Mesenchymal stem cell (in vitro differentiated cells and primary cell): ENCODE data around the gene FHIT.

Experiments used
- DNase-seq: peaks from one replicate; pipeline ENCODE4 v3.0.0-alpha.2; 2013
- H2AFZ ChIP-seq: one replicate; pipeline ENCODE4 v1.6.1; 2013; ENCODE audit warnings: low read depth, mild to moderate bottlenecking, control low read depth, inconsistent platforms, low read length, moderate library complexity
- H2AK5ac ChIP-seq: 2 replicates; pipeline ENCODE4 v1.6.1; 2013; ENCODE audit warnings: low read length, moderate library complexity, mild to moderate bottlenecking, inconsistent platforms; ENCODE audit not compliant: severe bottlenecking
- H2BK120ac ChIP-seq: one replicate; pipeline ENCODE4 v1.6.1; 2013; ENCODE audit warnings: low read depth, mild to moderate bottlenecking, inconsistent platforms, low read length, moderate library complexity
- H2BK12ac ChIP-seq, 2 experiments: one replicate each; pipeline ENCODE4 v1.6.1; 2013; ENCODE audit warnings: inconsistent platforms in 2 of 2, low read length in 2 of 2, mild to moderate bottlenecking in 2 of 2, moderate library complexity in 2 of 2, control low read depth in 1 of 2
- H2BK15ac ChIP-seq: one replicate; pipeline ENCODE4 v1.6.1; 2013; ENCODE audit warnings: mild to moderate bottlenecking, low read depth, inconsistent platforms; ENCODE audit not compliant: poor library complexity, severe bottlenecking
- H2BK5ac ChIP-seq: 2 replicates; pipeline ENCODE4 v1.6.1; 2013; ENCODE audit warnings: low read depth, mild to moderate bottlenecking, low read length, control low read depth, inconsistent platforms; ENCODE audit not compliant: poor library complexity, severe bottlenecking
- H3K14ac ChIP-seq, 2 experiments: one replicate each; pipeline ENCODE4 v1.6.1; 2013; ENCODE audit warnings: inconsistent platforms in 2 of 2, low read length in 2 of 2, control low read depth in 1 of 2, mild to moderate bottlenecking in 1 of 2, moderate library complexity in 1 of 2
- H3K18ac ChIP-seq, 2 experiments: one replicate each; pipeline ENCODE4 v1.6.1; 2013; ENCODE audit warnings: inconsistent platforms in 2 of 2, low read length in 2 of 2, control low read depth in 1 of 2, low read depth in 1 of 2, mild to moderate bottlenecking in 1 of 2
- H3K23ac ChIP-seq, 2 experiments: one replicate each; pipeline ENCODE4 v1.6.1; 2013; ENCODE audit warnings: inconsistent platforms in 2 of 2, low read length in 2 of 2, mild to moderate bottlenecking in 2 of 2, moderate library complexity in 2 of 2, control low read depth in 1 of 2
- H3K27ac ChIP-seq: 2 replicates; pipeline ENCODE4 v1.5.1; 2013; ENCODE audit warnings: mild to moderate bottlenecking, moderate library complexity, low read length, control low read depth, inconsistent platforms; ENCODE audit not compliant: poor library complexity, severe bottlenecking
- H3K27me3 ChIP-seq, 2 experiments: 2 replicates each; pipeline versions ENCODE4 v1.6.1 to v1.7.0; 2013; ENCODE audit warnings: low read length in 2 of 2, mild to moderate bottlenecking in 2 of 2, moderate library complexity in 2 of 2, control low read depth in 1 of 2, inconsistent platforms in 1 of 2; ENCODE audit not compliant: control insufficient read depth in 1 of 2, insufficient read depth in 1 of 2
- H3K36me3 ChIP-seq, 2 experiments: 2 replicates each; pipeline versions ENCODE4 v1.6.1 to v1.7.0; 2013; ENCODE audit warnings: low read length in 2 of 2, control low read depth in 1 of 2, inconsistent platforms in 1 of 2, low read depth in 1 of 2, mild to moderate bottlenecking in 1 of 2; ENCODE audit not compliant: insufficient read depth in 2 of 2, control insufficient read depth in 1 of 2
- H3K4ac ChIP-seq, 2 experiments: one replicate each; pipeline ENCODE4 v1.6.1; 2013; ENCODE audit warnings: inconsistent platforms in 2 of 2, low read length in 2 of 2, mild to moderate bottlenecking in 2 of 2, moderate library complexity in 2 of 2, control low read depth in 1 of 2, low read depth in 1 of 2
- H3K4me1 ChIP-seq: 2 replicates; pipeline ENCODE4 v1.6.1; 2013; ENCODE audit warnings: low read depth, low read length, control low read depth; ENCODE audit not compliant: control insufficient read depth, insufficient read depth
- H3K4me2 ChIP-seq: 2 replicates; pipeline ENCODE4 v1.6.1; 2013; ENCODE audit warnings: low read length, mild to moderate bottlenecking, inconsistent platforms; ENCODE audit not compliant: poor library complexity, severe bottlenecking
- H3K4me3 ChIP-seq, 2 experiments: 2 replicates each; pipeline versions ENCODE4 v1.5.1 to v1.7.0; 2013; ENCODE audit warnings: low read length in 2 of 2, mild to moderate bottlenecking in 2 of 2, control low read depth in 1 of 2, low read depth in 1 of 2; ENCODE audit not compliant: insufficient read depth in 1 of 2
- H3K79me1 ChIP-seq: replicated peaks from 2 replicates; pipeline ENCODE4 v1.6.1; 2013; ENCODE audit warnings: mild to moderate bottlenecking, control low read depth, low read length, inconsistent platforms; ENCODE audit not compliant: poor library complexity, severe bottlenecking
- H3K9ac ChIP-seq: 2 replicates; pipeline ENCODE4 v1.7.0; 2013; ENCODE audit warnings: mild to moderate bottlenecking, low read length, moderate library complexity
- H3K9me3 ChIP-seq: 2 replicates; pipeline ENCODE4 v1.7.0; 2013; ENCODE audit warnings: mild to moderate bottlenecking, low read length; ENCODE audit not compliant: control insufficient read depth
- H4K8ac ChIP-seq: one replicate; pipeline ENCODE4 v1.6.1; 2013; ENCODE audit warnings: inconsistent platforms, mild to moderate bottlenecking, low read length, moderate library complexity
- H4K91ac ChIP-seq: one replicate; pipeline ENCODE4 v1.6.1; 2013; ENCODE audit warnings: mild to moderate bottlenecking, low read length, inconsistent platforms
- WGBS: methylation state at CpG from one replicate; pipeline ENCODE4 v1.1.7; 2013; ENCODE audit warnings: mixed read lengths; 5-methylcytosine and 5-hydroxymethylcytosine counted together

Gene FHIT

GRCh38 chr3:61114316-61114953, 136.8 kb downstream of the FHIT start:
- H3K4me3 ChIP-seq = no peak overlapping the region
- 76% methylated on average over 4 of the region's 4 CpGs for WGBS
- H3K79me1 ChIP-seq = no peaks in the 10 kb centered on the region
- H3K36me3 ChIP-seq = no peaks in the 10 kb centered on the region
- H3K4me1 ChIP-seq = no peaks in the 10 kb centered on the region
- H2BK12ac ChIP-seq = no peak overlapping the region
- no peak overlapping the region for H3K14ac ChIP-seq
- no peak overlapping the region for H3K23ac ChIP-seq
- no peak overlapping the region for H4K8ac ChIP-seq
- H2BK120ac ChIP-seq = no peak overlapping the region
- H4K91ac ChIP-seq = no peak overlapping the region
- DNase-seq = no peak
- no peak overlapping the region for H2AFZ ChIP-seq
- no peak overlapping the region for H3K4me2 ChIP-seq
- H3K4ac ChIP-seq = no peak overlapping the region
- H3K27me3 ChIP-seq = no peaks in the 10 kb centered on the region
- no peaks in the 10 kb centered on the region for H3K9me3 ChIP-seq
- no peak overlapping the region for H3K9ac ChIP-seq
- no peak overlapping the region for H2AK5ac ChIP-seq
- no peak overlapping the region for H2BK15ac ChIP-seq
- no peak overlapping the region for H2BK5ac ChIP-seq
- no peak overlapping the region for H3K27ac ChIP-seq
- H3K18ac ChIP-seq = no peak overlapping the region

GRCh38 chr3:61111825-61112224, 139.4 kb downstream of the FHIT start:
- H2BK12ac ChIP-seq = no peak overlapping the region
- no peak overlapping the region for H3K4me3 ChIP-seq
- H2BK120ac ChIP-seq = no peak overlapping the region
- H3K18ac ChIP-seq = no peak overlapping the region
- no peak overlapping the region for H2AK5ac ChIP-seq
- no peak overlapping the region for H3K9ac ChIP-seq
- no peak overlapping the region for H4K8ac ChIP-seq
- H3K9me3 ChIP-seq = no peaks in the 10 kb centered on the region
- no peak for DNase-seq
- H3K4ac ChIP-seq = no peak overlapping the region
- H3K14ac ChIP-seq = no peak overlapping the region
- WGBS = 97% methylated on average over 1 of the region's 4 CpGs
- no peaks in the 10 kb centered on the region for H3K36me3 ChIP-seq
- H4K91ac ChIP-seq = no peak overlapping the region
- no peak overlapping the region for H2AFZ ChIP-seq
- H3K27me3 ChIP-seq = no peaks in the 10 kb centered on the region
- no peak overlapping the region for H3K4me2 ChIP-seq
- H3K27ac ChIP-seq = no peak overlapping the region
- no peaks in the 10 kb centered on the region for H3K4me1 ChIP-seq
- H2BK5ac ChIP-seq = no peak overlapping the region
- no peak overlapping the region for H2BK15ac ChIP-seq
- no peaks in the 10 kb centered on the region for H3K79me1 ChIP-seq
- no peak overlapping the region for H3K23ac ChIP-seq

GRCh38 chr3:61110576-61110975, 140.7 kb downstream of the FHIT start:
- Histone ChIP-seq H3K36me3 (no peaks in the 10 kb centered on the region), H3K18ac (no peak overlapping the region), H3K4me1 (no peaks in the 10 kb centered on the region), H3K4ac (no peak overlapping the region), H3K23ac (no peak overlapping the region), H3K27ac (no peak overlapping the region), H3K9ac (no peak overlapping the region), H3K4me3 (no peak overlapping the region), H4K91ac (no peak overlapping the region), H3K79me1 (no peaks in the 10 kb centered on the region), H3K14ac (no peak overlapping the region), H4K8ac (no peak overlapping the region), H2BK15ac (no peak overlapping the region), H2BK120ac (no peak overlapping the region), H3K9me3 (no peaks in the 10 kb centered on the region), H2BK12ac (no peak overlapping the region), H2AFZ (no peak overlapping the region), H3K4me2 (no peak overlapping the region), H3K27me3 (no peaks in the 10 kb centered on the region), H2AK5ac (no peak overlapping the region), H2BK5ac (no peak overlapping the region)
- 100% methylated on average over 1 of the region's 2 CpGs for WGBS
- no peak for DNase-seq

- H3K9ac ChIP-seq = no peak overlapping the region
- H3K9me3 ChIP-seq = no peaks in the 10 kb centered on the region
- H3K79me1 ChIP-seq = no peaks in the 10 kb centered on the region
- H3K36me3 ChIP-seq = no peaks in the 10 kb centered on the region
- H3K4me3 ChIP-seq = no peak overlapping the region
- H3K4ac ChIP-seq = no peak overlapping the region
- H3K14ac ChIP-seq = no peak overlapping the region
- H2BK15ac ChIP-seq = no peak overlapping the region
- H2BK12ac ChIP-seq = no peak overlapping the region
- no peak overlapping the region for H4K91ac ChIP-seq
- H2BK5ac ChIP-seq = no peak overlapping the region
- no peak overlapping the region for H4K8ac ChIP-seq
- no peak for DNase-seq
- no CpG with 5 or more reads among the region's 1 CpG for WGBS
- no peak overlapping the region for H3K27ac ChIP-seq
- no peak overlapping the region for H2AFZ ChIP-seq
- no peaks in the 10 kb centered on the region for H3K27me3 ChIP-seq
- H3K4me1 ChIP-seq = no peaks in the 10 kb centered on the region
- H3K18ac ChIP-seq = no peak overlapping the region
- H3K23ac ChIP-seq = no peak overlapping the region
- no peak overlapping the region for H2BK120ac ChIP-seq
- H3K4me2 ChIP-seq = no peak overlapping the region
- no peak overlapping the region for H2AK5ac ChIP-seq
These were observed 142.8 kb downstream of the FHIT start for GRCh38 chr3:61108247-61109019.
